WERI-Rb-1 (cell line): ENCODE data around the gene SETD5.
A peak's percentile ranks its signal among the peaks of the same experiment; 100 is the strongest.

ENCODE experiments used
- DNase-seq: peaks from one replicate; pipeline ENCODE4 v3.0.0-alpha.2; 2020
- H3K27ac ChIP-seq: fragments of 250-450 bp; sonication (Bioruptor Pico); 2 replicates; pipeline ENCODE4 v1.5.1; 2020; ENCODE audit warnings: mild to moderate bottlenecking, moderate library complexity
- H3K27me3 ChIP-seq: fragments of 250-450 bp; sonication (Bioruptor Pico); 2 replicates; pipeline ENCODE4 v1.5.1; 2021; ENCODE audit warnings: mild to moderate bottlenecking, low read depth, moderate library complexity; ENCODE audit not compliant: insufficient read depth, severe bottlenecking
- H3K36me3 ChIP-seq: fragments of 250-450 bp; sonication (Bioruptor Pico); 2 replicates; pipeline ENCODE4 v1.5.1; 2020; ENCODE audit warnings: mild to moderate bottlenecking, moderate library complexity
- H3K4me3 ChIP-seq: 2 replicates; pipeline ENCODE4 v1.5.1; 2011; ENCODE audit warnings: low read depth, mild to moderate bottlenecking, control low read depth, low read length
- H3K9me3 ChIP-seq: fragments of 250-450 bp; sonication (Bioruptor Pico); 2 replicates; pipeline ENCODE4 v1.5.1; 2021; ENCODE audit warnings: mild to moderate bottlenecking, moderate library complexity; ENCODE audit not compliant: severe bottlenecking
- TF ChIP-seq, protein P1 (sequence below): IDR thresholded peaks from 2 replicates; pipeline ENCODE4 v1.5.1; 2011; ENCODE audit warnings: low read depth, mild to moderate bottlenecking, control low read depth, inconsistent platforms, low read length

Gene SETD5

DNA sequence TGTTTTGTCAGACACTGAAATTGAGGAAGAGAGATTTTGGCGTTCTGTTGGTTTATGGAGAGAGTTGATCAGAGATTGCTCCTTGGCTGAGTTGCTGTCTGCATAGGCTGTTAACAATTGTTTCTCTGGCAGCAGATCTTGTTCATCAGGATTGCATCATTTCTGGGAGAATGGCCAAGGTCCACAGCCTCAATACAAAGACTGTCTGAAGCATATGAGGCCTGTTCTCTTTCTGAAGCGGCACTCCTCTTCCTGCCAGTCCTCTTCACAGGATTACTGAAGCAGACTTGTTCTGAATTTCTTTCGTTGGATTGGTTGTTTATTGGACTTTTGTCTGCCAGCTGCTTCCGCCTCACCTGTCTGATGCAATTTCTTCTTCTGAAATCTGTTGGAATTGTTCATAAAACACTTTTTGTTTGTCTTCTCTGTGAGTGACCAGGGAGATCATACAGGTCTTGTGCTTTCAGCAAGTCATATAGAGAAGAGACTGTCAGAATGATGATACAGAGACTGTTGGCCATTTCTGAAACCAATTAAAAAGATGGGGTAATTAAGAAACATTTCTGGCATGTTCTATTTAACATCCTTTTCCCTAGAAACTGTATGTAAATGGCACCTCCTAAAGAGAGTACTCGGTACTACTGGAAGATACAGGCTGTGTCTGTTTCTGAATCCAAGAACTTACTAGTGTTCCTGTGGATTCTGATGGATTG, 25.5 kb downstream of the SETD5 start:
- Histone ChIP-seq H3K4me3 (no peak overlapping the region), H3K27ac (peak overlapping the region; percentile 66), H3K27me3 (no peaks in the 10 kb centered on the region), H3K9me3 (no peaks in the 10 kb centered on the region), H3K36me3 (peaks cover 43% of the 10 kb centered on the region)
- TF ChIP-seq, protein P1, sequence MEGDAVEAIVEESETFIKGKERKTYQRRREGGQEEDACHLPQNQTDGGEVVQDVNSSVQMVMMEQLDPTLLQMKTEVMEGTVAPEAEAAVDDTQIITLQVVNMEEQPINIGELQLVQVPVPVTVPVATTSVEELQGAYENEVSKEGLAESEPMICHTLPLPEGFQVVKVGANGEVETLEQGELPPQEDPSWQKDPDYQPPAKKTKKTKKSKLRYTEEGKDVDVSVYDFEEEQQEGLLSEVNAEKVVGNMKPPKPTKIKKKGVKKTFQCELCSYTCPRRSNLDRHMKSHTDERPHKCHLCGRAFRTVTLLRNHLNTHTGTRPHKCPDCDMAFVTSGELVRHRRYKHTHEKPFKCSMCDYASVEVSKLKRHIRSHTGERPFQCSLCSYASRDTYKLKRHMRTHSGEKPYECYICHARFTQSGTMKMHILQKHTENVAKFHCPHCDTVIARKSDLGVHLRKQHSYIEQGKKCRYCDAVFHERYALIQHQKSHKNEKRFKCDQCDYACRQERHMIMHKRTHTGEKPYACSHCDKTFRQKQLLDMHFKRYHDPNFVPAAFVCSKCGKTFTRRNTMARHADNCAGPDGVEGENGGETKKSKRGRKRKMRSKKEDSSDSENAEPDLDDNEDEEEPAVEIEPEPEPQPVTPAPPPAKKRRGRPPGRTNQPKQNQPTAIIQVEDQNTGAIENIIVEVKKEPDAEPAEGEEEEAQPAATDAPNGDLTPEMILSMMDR = peak; percentile 11; the same call in 1 of the 2 replicates
- DNase-seq = peak; percentile 22

DNA sequence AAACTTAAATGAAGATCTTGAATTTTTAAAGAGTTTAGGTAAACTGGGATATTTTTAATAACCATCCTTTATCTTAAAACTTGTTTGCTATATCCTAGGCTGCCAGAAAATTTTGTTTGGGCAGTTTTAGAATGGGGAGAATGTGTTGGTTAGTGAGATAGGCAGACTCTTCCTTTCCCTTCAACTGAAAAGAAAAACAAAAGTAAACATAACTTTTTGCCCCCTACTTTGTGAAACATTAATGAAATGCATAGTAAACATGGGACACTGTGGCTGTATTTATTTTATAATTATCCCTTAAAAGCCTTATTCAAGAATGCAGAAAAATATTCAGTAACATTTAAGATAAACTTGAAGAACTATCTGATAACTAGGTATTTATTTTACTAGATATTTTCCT, 31.0 kb downstream of the SETD5 start:
- no peaks in the 10 kb centered on the region for H3K9me3 ChIP-seq
- TF ChIP-seq, protein P1 = no peak
- H3K36me3 ChIP-seq = peaks cover 92% of the 10 kb centered on the region
- H3K27ac ChIP-seq = no peak overlapping the region
- DNase-seq = no peak
- H3K27me3 ChIP-seq = no peaks in the 10 kb centered on the region
- no peak overlapping the region for H3K4me3 ChIP-seq

DNA sequence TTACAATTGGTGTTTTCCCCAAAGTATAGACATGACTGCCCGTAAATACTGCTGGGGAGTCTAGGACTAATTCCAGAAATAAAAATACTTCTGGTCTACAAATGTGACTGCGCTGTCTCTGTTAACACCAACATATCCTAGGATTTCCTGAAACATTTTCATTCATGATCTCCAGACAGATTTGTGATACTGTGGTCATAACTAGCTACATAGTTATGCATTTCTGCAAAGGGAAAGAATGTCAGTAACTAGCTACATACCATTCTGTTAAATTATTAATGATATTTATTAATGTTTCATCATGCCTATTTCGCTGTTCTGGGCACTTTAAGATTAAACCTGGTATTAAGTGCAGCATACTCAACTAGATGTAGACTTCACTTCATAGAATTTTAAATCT, 33.3 kb downstream of the SETD5 start:
- DNase-seq = no peak
- H3K36me3 ChIP-seq = peaks cover 95% of the 10 kb centered on the region

DNA sequence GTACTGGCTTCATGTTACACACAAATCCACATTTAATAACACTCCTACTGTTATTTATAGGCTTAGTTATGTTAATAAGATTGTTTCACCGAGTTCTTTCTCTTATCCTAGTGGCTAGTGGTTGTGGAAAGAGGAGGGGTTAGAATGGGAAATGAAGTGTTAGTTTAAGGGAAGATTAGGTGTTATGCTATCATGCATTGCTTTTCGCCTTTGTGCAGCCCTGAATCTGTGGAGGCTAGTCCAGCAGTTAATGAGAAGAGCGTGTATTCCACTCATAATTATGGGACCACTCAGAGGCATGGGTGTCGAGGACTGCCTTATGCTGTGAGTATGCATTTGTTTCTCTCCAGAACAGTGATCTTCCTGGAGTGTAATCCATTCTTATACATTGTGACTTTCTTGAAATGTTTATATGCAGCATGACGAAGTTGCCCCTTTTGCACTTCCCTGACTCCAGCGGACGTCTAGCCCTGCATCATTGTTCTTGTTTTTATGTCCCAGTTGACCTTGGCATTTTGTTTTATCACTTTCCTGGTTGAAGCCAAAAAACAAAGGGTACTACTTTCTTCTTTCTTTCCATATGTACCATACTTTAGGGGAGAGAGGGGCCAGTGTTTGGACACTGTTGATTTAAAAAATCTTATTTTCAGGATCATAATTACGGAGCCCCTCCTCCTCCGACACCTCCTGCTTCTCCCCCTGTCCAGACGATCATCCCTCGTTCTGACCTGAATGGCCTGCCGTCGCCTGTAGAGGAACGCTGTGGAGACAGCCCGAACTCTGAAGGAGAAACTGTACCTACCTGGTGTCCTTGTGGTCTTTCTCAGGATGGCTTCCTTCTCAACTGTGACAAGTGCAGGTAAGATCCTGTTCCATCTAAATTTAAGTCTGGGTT, 36.5 kb downstream of the SETD5 start:
- no peaks in the 10 kb centered on the region for H3K9me3 ChIP-seq
- H3K27ac ChIP-seq = no peak overlapping the region
- H3K4me3 ChIP-seq = no peak overlapping the region
- DNase-seq = no peak
- no peaks in the 10 kb centered on the region for H3K27me3 ChIP-seq
- peaks cover 98% of the 10 kb centered on the region for H3K36me3 ChIP-seq
- TF ChIP-seq, protein P1 = no peak

More for the DNA sequence above, 33.3 kb downstream of the SETD5 start:
- H3K27me3 ChIP-seq = no peaks in the 10 kb centered on the region
- TF ChIP-seq, protein P1 = no peak
- H3K4me3 ChIP-seq = no peak overlapping the region
- no peak overlapping the region for H3K27ac ChIP-seq
- no peaks in the 10 kb centered on the region for H3K9me3 ChIP-seq

- TF ChIP-seq, protein P1 = no peak
Observed at GRCh38 chr3:9435316-9435715, 37.9 kb downstream of the SETD5 start.

More at GRCh38 chr3:9435316-9435715, 37.9 kb downstream of the SETD5 start:
- Histone ChIP-seq H3K9me3 (no peaks in the 10 kb centered on the region), H3K27ac (no peak overlapping the region), H3K27me3 (no peaks in the 10 kb centered on the region), H3K4me3 (no peak overlapping the region), H3K36me3 (peaks cover 98% of the 10 kb centered on the region)
- DNase-seq = no peak
